K562 (cell line): Measurements from ENCODE around the gene TRIM47. TPM values are rescaled to one million over a fixed set of nuclear protein-coding genes. Genes with fewer than 3 reads are reported as not detected.

Experiments used
- ATAC-seq: fragments of 200-7000 bp; cut with Tn5 transposase; 3 replicates; pipeline ENCODE4 v1.9.1; 2020; ENCODE audit warnings: moderate library complexity
- BruUV-seq: library from RNA; stranded (reverse); fragments of 400-500 nt; replicated peaks from 2 replicates; lab custom pipeline; 2021; lab: Mats Ljungman, UMichigan
- CTCF ChIA-PET: fragments of 300-600 bp; formaldehyde crosslinking; extraction: SDS; loops from one replicate; lab custom pipeline; 2021; ENCODE audit warnings: low intra/inter-chr PET ratio; lab: Yijun Ruan, JAX
- POLR2A ChIA-PET: fragments of 300-600, 350-650 bp; sonication (Branson Sonifier 250); formaldehyde crosslinking; extraction: SDS; loops from one replicate; lab custom pipeline; 2021; ENCODE audit warnings: antibody characterized with exemption, inconsistent platforms; lab: Yijun Ruan, JAX
- DNase-seq, 4 experiments: peaks; one replicate each; pipeline versions ENCODE4 v3.0.0 to v3.0.0-alpha.2; 2011 to 2018; ENCODE audit warnings: low spot score in 3 of 4, mixed read lengths in 3 of 4; ENCODE audit errors: extremely low read depth in 1 of 4
- FAIRE-seq: peaks from 2 replicates; lab custom pipeline; 2011; peaks lifted over from hg19 to GRCh38; lab: Jason Lieb, UNC
- H2AFZ ChIP-seq: 2 replicates; pipeline ENCODE4 v1.6.0; 2011; ENCODE audit warnings: low read depth, low read length, control low read depth, inconsistent platforms
- H3K27ac ChIP-seq: fragments of 200-600 bp; 3 replicates; pipeline ENCODE4 v1.8.0; 2011; ENCODE audit warnings: low read depth, mild to moderate bottlenecking, control low read depth, inconsistent platforms, low read length, moderate library complexity, mixed read lengths; ENCODE audit errors: extremely low read depth
- H3K27me3 ChIP-seq, 2 experiments: fragments of 300-600 bp in 1 of 2; 2 replicates in 1 of 2; 3 replicates in 1 of 2; pipeline versions ENCODE4 v1.6.0 to v1.8.0; 2011; ENCODE audit warnings: inconsistent platforms in 2 of 2, low read length in 2 of 2, mild to moderate bottlenecking in 1 of 2, mixed read lengths in 1 of 2, moderate library complexity in 1 of 2; ENCODE audit not compliant: control insufficient read depth in 2 of 2, insufficient read depth in 2 of 2
- H3K36me3 ChIP-seq: fragments of 300-600 bp; 3 replicates; pipeline ENCODE4 v1.8.0; 2011; ENCODE audit warnings: mild to moderate bottlenecking, low read length, inconsistent platforms; ENCODE audit not compliant: control insufficient read depth, insufficient read depth
- H3K4me1 ChIP-seq, 2 experiments: fragments of 200-600 bp in 1 of 2; replicated peaks in 1 of 2; 2 replicates in 1 of 2; 3 replicates in 1 of 2; pipeline versions ENCODE4 v1.5.1 to v1.8.0; 2011; ENCODE audit warnings: inconsistent platforms in 2 of 2, low read length in 2 of 2, mild to moderate bottlenecking in 1 of 2, mixed read lengths in 1 of 2, moderate library complexity in 1 of 2; ENCODE audit not compliant: control insufficient read depth in 2 of 2, insufficient read depth in 2 of 2
- H3K4me2 ChIP-seq: 2 replicates; pipeline ENCODE4 v1.6.1; 2011; ENCODE audit warnings: low read length, control low read depth, inconsistent platforms, mixed read lengths; ENCODE audit not compliant: insufficient read depth
- H3K4me3 ChIP-seq: fragments of 200-600 bp; sonication (generic), shearing (Covaris generic); 2 replicates; pipeline ENCODE4 v1.5.1; 2016; ENCODE audit warnings: control low read depth, inconsistent platforms
- H3K79me2 ChIP-seq: fragments of 200-600 bp; 3 replicates; pipeline ENCODE4 v1.8.0; 2011; ENCODE audit warnings: low read length, inconsistent platforms; ENCODE audit not compliant: control insufficient read depth, insufficient read depth
- H3K9ac ChIP-seq, 2 experiments: 2 replicates each; pipeline versions ENCODE4 v1.6.0 to v1.6.1; 2011; ENCODE audit warnings: low read depth in 2 of 2, low read length in 2 of 2, control low read depth in 1 of 2, inconsistent platforms in 1 of 2, mild to moderate bottlenecking in 1 of 2, mixed read lengths in 1 of 2; ENCODE audit not compliant: insufficient read depth in 1 of 2
- H3K9me1 ChIP-seq: one replicate; pipeline ENCODE4 v1.6.0; 2011; ENCODE audit warnings: inconsistent platforms, mild to moderate bottlenecking, low read length, moderate library complexity; ENCODE audit not compliant: control insufficient read depth, insufficient read depth
- H3K9me3 ChIP-seq: replicated peaks from 2 replicates; pipeline ENCODE4 v1.5.1; 2011; ENCODE audit warnings: low read depth, low read length, inconsistent platforms; ENCODE audit not compliant: control insufficient read depth, insufficient read depth
- H4K20me1 ChIP-seq: replicated peaks from 2 replicates; pipeline ENCODE4 v1.6.1; 2011; ENCODE audit warnings: low read length, inconsistent platforms, mixed read lengths; ENCODE audit not compliant: control insufficient read depth, insufficient read depth
- BRD4 ChIP-seq: fragments of 200-600 bp; sonication (generic); IDR thresholded peaks from 2 replicates; pipeline ENCODE4 v1.6.1; 2017; ENCODE audit warnings: inconsistent platforms
- CTCF ChIP-seq, 3 experiments: IDR thresholded peaks in 2 of 3; conservative IDR thresholded peaks in 1 of 3; 2 replicates each; pipeline ENCODE4 v1.5.1; 2011 to 2012; ENCODE audit warnings: low read length in 3 of 3, mild to moderate bottlenecking in 3 of 3, control low read depth in 2 of 3, improper control_type of control experiment in 1 of 3, inconsistent platforms in 1 of 3, low read depth in 1 of 3, mixed read lengths in 1 of 3, moderate library complexity in 1 of 3; ENCODE audit not compliant: insufficient read depth in 2 of 3
- POLR2AphosphoS2 ChIP-seq: IDR thresholded peaks from 2 replicates; pipeline ENCODE4 v1.6.1; 2012; ENCODE audit warnings: low read length, improper control_type of control experiment
- POLR2G ChIP-seq: fragments of 200-400 bp; formaldehyde crosslinking; IDR thresholded peaks from 2 replicates; pipeline ENCODE4 v1.6.1; 2017; ENCODE audit warnings: low read depth, mild to moderate bottlenecking, antibody characterized with exemption, low read length, moderate library complexity
- RBM25 ChIP-seq: fragments of 200-400 bp; formaldehyde crosslinking; IDR thresholded peaks from 2 replicates; pipeline ENCODE4 v1.6.1; 2018; ENCODE audit warnings: low read length, low read depth, moderate library complexity; ENCODE audit not compliant: severe bottlenecking
- WGBS: fragments of 100-300 bp; shearing (Covaris generic); methylation state at CpG from one replicate; pipeline ENCODE4 v1.1.6; 2016; ENCODE audit warnings: low coverage, mixed read lengths; ENCODE audit not compliant: insufficient coverage; ENCODE audit errors: missing lambda C conversion rate; 5-methylcytosine and 5-hydroxymethylcytosine counted together
- in situ Hi-C: fragments of 300-500 bp; cut with MboI; formaldehyde crosslinking; loops from 4 replicates; pipeline ENCODE4 v1.15.0; 2018; ENCODE audit warnings: inconsistent platforms, mixed read lengths
- intact Hi-C: fragments of 100-400 bp; cut with micrococcal nuclease; formaldehyde crosslinking; loops from 2 replicates; pipeline ENCODE4 v1.14.2; 2022
- polyA plus RNA-seq, 8 experiments: library from polyadenylated mRNA; depleted of rRNA in 4 of 8; stranded (reverse) in 5 of 8; unstranded in 3 of 8; fragments of >200 nt; fragmentation: Nextera tagmentation in 2 of 8; fragmentation: Illumina TruSeq in 1 of 8; extraction: Ambion mirVana in 2 of 8; extraction: Trizol in 1 of 8; gene quantifications; 2 replicates each; pipeline versions ENCODE4 v1.2.1 to v1.2.3, GENCODE V29; 2011 to 2014; ENCODE audit warnings: inconsistent platforms in 1 of 8, missing spikeins in 1 of 8
- total RNA-seq, 7 experiments: library from RNA; depleted of rRNA in 6 of 7; stranded (reverse); fragments of >200 nt in 6 of 7; fragmentation: Illumina TruSeq in 2 of 7; extraction: Trizol in 2 of 7; gene quantifications; 2 replicates each; pipeline versions ENCODE4 v1.2.1 to v1.2.3, GENCODE V29; 2011 to 2021; ENCODE audit warnings: low replicate concordance in 1 of 7

TRIM47 gene
- total and polyA plus RNA-seq, 9 of the 15 experiments (the other 6 are each of a cell fraction or from before 2014, with no cell fraction given), result 0.56 to 6.1 (median 3.2) TPM

GRCh38 chr17:75888484-75888883, 10.1 kb upstream of the TRIM47 start:
- CTCF ChIA-PET, result no interaction called here
- Histone ChIP-seq H3K27ac (no peak overlapping the region), H3K79me2 (0 out of 3 replicates have a peak, but pooled peaks cover 3% of the 10 kb centered on the region), H3K36me3 (peaks cover 30% of the 10 kb centered on the region; the same call in 1 of the 3 replicates), H3K4me2 (no peak overlapping the region), H3K27me3 (no peaks in the 10 kb centered on the region), H3K9me1 (no peaks in the 10 kb centered on the region), H4K20me1 (no peaks in the 10 kb centered on the region), H3K4me3 (no peak overlapping the region), H3K4me1 (peaks cover 3 to 42% of the 10 kb centered on the region in 2 experiments; a peak in 4 of 5 replicates), H3K9me3 (no peaks in the 10 kb centered on the region), H3K9ac (peak overlapping the region in 1 of 2 experiments; percentile 11; a peak in 2 of 4 replicates), H2AFZ (no peak overlapping the region)
- TF ChIP-seq CTCF (IDR thresholded peaks at IDR 0.05 in 2 of 3, conservative IDR thresholded peaks at IDR 0.05 in 1 of 3; ENCODE audit: insufficient read depth in 2 of 3, low read depth in 1 of 3, low read length in 3 of 3), result 0 out of 6 replicates have a peak, but pooled peaks of 1 of the 3 experiments have one; percentile 9
- TF ChIP-seq BRD4, result no peak
- TF ChIP-seq POLR2G, result peak; percentile 47; the same call in 1 of the 2 replicates
- 0 out of 2 replicates have a peak, but pooled peaks have one; percentile 70 for TF ChIP-seq POLR2AphosphoS2
- no peak for TF ChIP-seq RBM25
- ATAC-seq, result no peak; the same call in 2 of the 3 replicates
- DNase-seq, result no peak
- WGBS, result 94% methylated on average over 6 of the region's 6 CpGs
- in situ Hi-C loops (no loop called here), intact Hi-C loops (no loop called here)
- POLR2A ChIA-PET, result interaction anchor here (0.6 to 15.9 kb wide), 2 partner anchors 12 to 26 kb away, joined by 4 to 169 read pairs; partner anchors contain the start of gene TRIM47
- BruUV-seq, result no TSS peak
- FAIRE-seq, result no peak
